ENCODE results near the gene ARAP2.

The ARAP2 gene

DNA sequence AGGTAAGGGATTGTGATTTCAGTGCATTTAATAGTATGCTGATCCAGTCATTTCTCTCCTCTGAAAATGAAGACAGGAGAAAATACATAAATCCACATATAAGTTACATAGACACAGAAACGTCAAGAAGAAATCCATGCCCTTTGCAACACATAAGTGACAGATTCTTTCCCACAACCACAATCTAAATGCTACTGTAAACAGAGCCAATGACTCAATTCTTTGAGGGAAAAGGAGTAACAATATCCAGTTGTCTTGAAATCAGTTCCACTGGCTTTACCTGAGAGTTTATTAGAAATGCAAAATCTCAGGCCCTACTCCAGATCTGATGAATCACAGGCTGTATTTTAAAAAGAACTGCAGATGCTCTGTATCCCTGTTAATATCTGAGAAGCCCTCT lies 66.4 kb downstream of the ARAP2 start:
- no peak for DNase-seq

GRCh38 chr4:36174570-36174969 lies 69.7 kb downstream of the ARAP2 start:
- no peak for DNase-seq

GRCh38 chr4:36173905-36174304 lies 70.4 kb downstream of the ARAP2 start:
- no peak for DNase-seq

DNA sequence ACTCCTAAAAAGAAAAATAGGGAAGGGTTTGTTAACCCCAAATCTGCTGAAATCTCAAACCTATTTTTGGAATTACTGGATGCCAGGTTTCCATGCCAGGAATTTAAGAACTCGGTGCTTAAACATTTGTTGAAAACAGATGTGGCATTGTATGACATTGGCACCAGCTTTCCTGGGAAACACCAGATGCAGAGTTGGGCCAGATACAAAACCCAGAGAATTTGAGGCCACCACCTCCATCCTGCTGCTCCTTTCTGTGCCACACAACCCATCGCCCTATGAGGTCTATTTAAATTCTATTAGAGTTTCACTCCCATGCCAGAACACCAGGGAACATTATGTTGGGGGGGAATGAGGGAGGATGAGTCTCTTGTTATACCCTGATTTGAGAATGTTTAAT lies 71.7 kb downstream of the ARAP2 start:
- DNase-seq: no peak

DNA sequence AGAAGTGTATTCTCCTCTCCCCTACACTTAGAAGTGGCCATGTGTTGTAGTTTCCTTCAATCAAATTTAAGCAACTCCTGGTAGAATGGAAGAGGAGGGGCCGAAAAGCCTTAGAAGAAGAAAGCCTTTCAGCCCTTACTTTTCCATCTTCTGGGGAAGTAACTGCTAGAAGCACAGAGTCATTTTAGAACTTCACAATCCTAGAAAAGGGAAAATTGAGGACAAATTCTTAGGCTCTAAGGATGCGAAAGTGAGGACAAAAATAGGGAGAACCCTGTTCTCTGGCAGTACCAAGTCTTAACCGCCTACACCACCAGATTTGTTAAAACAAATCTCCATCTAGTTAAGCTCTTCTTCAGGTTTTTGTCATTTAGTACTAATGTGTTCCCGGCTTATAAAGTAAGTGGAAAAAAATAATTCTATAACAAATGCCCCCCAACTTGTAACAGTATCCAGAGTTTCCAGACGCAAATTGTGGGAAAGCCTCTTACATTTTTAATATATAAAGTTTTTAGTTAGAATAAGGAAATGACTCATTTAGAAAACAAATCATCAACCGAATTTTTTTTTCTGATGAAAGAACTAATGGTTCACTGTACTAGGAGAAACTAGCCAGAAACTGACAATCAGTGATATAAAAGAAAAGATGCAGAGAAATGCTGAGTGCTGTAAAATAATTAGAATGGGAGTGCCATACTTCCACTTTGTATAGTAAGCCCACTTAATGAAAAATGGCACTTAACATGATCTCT lies 76.0 kb downstream of the ARAP2 start:
- no peak for DNase-seq

DNA sequence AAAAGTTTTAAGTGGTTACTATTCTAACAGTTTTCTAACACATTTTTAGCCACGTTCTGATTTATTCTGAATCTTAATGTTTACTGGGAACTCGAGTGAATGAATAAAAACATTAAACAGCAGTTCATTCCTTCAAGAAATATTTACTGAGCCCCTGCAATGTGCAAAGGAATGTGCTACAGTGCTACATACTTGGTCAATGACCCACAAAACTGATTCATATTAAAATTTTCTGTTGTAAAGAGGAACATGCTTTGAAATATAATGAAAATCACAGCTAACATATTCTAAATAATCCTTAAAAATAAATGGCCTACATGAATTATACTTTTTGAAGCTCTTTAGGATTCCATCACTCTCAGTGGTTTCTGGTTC lies 78.7 kb downstream of the ARAP2 start:
- no peak for DNase-seq

DNA sequence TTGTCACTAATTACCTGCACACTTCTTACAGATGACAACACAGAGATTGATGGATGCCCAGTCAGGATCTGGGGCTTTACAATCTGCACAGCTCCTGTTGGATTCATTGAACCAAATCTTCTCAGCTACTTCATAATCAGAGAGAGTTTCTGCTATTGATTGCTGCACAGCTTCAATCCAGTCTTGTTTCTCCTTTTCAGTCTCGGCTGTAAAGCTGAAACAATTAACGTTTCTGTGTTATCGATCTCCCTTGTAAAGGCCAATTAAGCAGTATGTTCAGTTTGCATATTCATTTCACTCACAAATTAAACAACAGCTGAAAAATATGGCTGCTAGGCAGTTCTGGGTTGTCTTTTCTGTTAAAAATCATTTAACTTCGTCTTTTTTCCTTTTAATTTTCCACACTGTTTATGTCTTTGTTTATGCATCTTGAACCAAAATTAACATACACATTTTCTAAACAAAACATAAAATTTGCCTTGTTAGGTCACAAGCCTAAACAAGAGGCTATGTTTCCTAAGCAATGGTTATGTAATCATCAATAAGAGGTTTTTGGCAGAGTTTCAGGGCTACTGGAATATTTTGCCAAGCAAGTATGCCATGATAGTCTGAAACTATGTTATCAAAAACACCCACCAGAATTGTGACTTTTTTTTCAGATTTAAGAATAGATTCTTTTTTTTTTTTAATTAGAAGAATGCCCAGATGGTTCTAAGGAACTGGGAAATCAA lies 79.2 kb downstream of the ARAP2 start:
- DNase-seq: no peak

GRCh38 chr4:36163198-36163597 lies 81.1 kb downstream of the ARAP2 start:
- no peak for DNase-seq

DNA sequence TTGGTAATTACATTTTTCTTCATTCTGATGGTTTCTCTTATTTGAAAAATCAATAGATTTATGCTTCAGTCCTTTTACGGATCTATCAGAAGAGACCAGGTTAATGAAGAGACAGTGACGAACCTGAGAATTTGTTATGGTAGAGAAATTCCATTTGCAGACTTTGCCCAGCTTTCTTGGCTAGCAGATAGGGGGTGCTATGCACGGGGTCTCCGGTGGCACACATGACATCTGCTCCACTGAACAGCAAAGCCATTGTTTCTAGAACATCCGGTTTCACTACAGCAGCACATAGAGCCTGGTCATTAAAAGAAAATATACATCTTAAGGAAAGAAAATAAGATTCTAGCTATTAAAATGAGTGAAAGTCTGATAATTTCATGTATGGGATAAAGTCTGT lies 85.1 kb downstream of the ARAP2 start:
- no peak for DNase-seq

DNA sequence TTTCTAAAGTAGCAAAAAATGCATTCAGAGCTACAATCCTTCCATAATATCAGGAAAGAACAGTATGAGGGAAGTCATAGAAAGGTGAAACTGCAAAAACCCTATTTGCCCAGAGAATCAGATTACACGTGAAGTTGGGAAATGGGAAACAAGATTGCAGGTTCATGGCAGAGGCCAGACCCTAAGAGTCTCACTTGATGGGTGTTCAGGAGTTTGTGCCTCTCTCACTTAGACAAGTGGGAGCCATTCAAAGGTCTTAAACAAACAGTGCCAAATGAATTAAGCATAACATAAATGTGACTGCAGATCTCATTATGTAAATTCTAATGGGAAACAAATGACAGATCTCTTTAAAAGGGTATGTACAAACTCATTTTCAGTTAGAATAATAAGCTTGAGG lies 91.6 kb downstream of the ARAP2 start:
- DNase-seq: no peak

DNA sequence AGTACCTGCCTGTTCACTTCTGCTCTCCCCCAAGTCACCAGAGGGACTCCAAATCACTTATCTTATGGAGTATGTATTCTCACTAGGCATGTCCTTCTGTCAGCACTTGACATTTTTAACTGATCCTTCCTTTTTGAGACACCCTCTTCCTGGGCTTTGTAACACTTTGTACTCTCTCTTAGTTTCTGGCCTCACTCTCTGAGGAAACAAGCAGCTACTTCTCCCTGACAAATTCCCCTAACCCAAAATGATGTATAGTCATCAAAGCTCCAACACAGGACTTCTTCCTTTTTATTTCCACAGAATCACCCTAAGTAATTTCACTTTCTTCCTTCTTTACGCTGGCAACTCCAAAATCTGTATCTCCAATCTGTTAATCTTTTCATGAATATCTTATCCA lies 101.8 kb downstream of the ARAP2 start:
- DNase-seq: no peak

DNA sequence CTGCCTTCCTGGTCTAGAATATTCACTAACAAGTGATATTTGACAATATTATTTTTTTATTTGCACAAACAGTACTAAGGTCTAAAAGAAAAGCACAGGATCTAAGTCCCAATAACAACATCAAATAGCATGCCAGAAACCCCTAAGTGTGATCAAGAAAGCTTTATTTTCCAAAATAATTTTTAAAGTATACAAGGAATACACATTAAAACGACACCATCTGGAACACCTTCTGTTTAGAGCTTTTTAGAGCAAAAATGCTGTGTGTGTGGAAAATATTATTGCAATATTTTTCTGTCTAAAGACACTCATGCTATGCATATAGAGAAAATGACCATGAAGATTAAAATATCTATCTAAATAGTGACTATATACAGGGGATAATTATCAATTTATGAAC lies 103.1 kb downstream of the ARAP2 start:
- DNase-seq: no peak

DNA sequence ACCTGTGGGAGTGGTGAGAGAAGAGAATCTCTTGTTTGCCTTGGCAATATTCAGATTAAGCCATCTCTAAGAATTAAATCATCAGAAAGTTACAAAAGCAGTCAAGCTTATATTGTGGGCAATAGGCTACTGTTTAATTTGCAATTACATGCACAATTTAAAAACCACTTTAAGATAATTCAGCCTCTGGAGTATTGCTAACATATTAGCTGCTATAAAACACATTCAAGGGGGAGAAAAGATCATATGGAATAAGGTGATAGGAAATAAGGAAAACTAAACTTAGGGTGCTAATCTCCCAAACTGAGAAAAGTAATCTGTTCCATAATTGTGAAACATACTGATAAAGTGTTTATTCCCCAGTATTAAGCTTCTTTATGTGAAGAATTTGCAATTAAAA lies 103.9 kb downstream of the ARAP2 start:
- DNase-seq: no peak

DNA sequence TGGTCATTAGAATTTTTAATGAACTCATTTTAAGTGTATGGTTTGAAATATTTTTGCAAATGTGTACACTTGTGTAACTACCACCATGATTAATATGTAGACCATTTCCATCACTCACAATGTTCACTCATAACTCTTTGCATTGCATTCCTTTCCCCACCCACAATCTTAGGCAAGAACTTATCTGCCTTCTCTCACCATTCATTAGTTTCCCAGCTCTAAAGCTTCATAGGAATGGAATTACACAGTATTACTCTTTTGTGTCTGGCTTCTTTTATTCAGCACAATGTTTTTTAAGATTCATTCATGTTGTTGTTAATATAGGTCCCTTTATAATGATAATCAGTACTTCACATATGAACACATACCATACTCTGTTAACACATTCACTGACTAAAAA lies 106.1 kb downstream of the ARAP2 start:
- no peak for DNase-seq

GRCh38 chr4:36137336-36137735 lies 107.0 kb downstream of the ARAP2 start:
- no peak for DNase-seq

GRCh38 chr4:36133658-36134057 lies 110.7 kb downstream of the ARAP2 start:
- DNase-seq: no peak

DNA sequence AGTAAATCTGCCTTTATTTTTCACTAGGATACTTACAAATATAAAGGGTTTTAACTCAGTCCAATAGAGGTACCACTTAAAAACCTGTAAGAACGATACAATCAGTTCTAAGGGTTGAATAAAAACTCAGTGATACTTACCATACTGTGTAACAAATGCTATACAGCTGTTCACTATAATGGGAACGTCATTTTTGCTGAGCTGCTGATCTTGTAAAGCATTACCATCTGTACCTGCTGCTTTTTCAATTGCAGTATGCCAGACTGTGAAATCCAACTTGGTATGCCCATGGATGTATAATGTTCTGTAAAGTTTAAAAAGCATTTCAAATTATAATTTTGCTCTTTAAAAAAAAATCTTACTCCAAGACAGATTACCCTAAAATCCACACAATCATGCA lies 111.2 kb downstream of the ARAP2 start:
- no peak for DNase-seq

- no peak for DNase-seq
Observed at GRCh38 chr4:36130641-36131040, 113.7 kb downstream of the ARAP2 start.

GRCh38 chr4:36128689-36129088 lies 115.6 kb downstream of the ARAP2 start:
- DNase-seq: no peak

GRCh38 chr4:36123906-36124305 lies 120.4 kb downstream of the ARAP2 start:
- no peak for DNase-seq

DNA sequence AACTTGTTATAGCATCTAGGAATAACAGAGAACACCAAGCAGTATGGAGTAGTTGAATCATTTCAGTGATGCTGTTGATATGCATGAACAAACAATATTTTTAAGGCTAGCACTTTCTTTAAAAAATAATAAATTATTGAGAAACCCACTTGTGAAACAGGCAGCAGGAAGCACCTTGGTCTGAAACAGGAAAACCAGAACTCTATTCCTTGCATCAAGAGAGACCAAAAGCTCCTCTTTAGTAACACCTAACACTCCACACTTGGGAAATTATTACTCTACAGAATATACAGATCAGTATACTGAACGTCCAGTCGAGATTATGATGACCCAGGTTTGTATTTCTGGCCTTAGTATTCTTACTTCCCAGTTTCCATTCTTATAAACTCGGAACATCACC lies 129.0 kb downstream of the ARAP2 start:
- no peak for DNase-seq

- no peak for DNase-seq
Observed at GRCh38 chr4:36111172-36111571, 133.1 kb downstream of the ARAP2 start.

- no peak for DNase-seq
Observed at GRCh38 chr4:36099509-36099908, 144.8 kb downstream of the ARAP2 start.

DNA sequence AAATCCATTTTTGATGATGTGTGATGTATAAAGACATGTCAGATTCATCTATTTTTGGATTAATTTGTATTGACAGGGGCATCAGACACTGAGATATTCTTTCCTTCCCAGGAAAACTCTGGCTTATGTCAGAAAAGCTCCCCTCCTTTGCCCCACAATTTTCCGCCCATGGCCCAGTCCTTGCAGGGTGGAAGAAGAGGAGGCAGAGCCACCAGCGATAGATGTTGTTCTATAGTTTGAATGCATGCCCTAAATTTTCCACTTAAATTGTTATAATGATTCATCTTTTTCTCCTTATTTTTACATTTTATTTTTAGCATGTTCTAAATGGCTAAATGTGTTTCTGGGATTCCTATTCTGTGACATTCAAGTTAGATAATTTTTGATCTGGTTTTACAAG lies 149.3 kb downstream of the ARAP2 start:
- no peak for DNase-seq

DNA sequence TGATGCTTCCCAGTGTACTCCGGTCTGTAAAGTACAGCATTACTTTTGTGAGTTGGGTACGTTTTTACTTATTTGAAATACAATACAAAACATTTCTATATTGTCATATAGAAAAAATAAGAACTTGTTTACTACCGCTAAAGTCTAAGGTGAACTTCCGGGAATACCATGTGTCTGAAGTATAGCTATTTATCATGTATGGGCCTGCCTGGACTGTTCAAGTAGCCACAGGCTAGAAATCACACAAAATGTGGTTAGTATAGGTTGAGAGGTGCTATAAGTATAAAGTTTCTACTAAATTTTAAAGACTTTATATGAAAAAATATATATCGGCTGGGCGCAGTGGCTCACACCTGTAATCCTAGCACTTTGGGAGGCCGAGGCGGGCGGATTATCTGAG lies 152.3 kb downstream of the ARAP2 start:
- no peak for DNase-seq

Measured in activated gamma-delta T cell (primary cell).